NB4 (cell line): ENCODE data around the gene DHFR2.
"Not testable (repeated sequence)": the region's sequence is repeated elsewhere in the genome, so short reads cannot be mapped to it uniquely, and the experiment has no call there.

Experiments
- DNase-seq: peaks from one replicate; pipeline ENCODE4 v3.0.0; 2010; ENCODE audit warnings: low read depth
- H3K4me3 ChIP-seq: one replicate; pipeline ENCODE4 v1.5.1; 2011; ENCODE audit warnings: mild to moderate bottlenecking, low read depth, low read length, moderate library complexity
- MAX ChIP-seq: IDR thresholded peaks from 2 replicates; pipeline ENCODE4 v1.6.1; 2011; ENCODE audit warnings: low read depth, low read length
- MYC ChIP-seq: IDR thresholded peaks from 2 replicates; pipeline ENCODE4 v1.6.1; 2011; ENCODE audit warnings: low read depth, low read length
- POLR2A ChIP-seq: IDR thresholded peaks from 2 replicates; pipeline ENCODE4 v1.6.1; 2011; ENCODE audit warnings: mild to moderate bottlenecking; ENCODE audit not compliant: insufficient read length; ENCODE audit errors: extremely low read depth
- TF ChIP-seq, protein P1 (sequence below): IDR thresholded peaks from one replicate; pipeline ENCODE4 v1.5.1; 2012; ENCODE audit warnings: low read depth, low read length

Gene DHFR2

DNA sequence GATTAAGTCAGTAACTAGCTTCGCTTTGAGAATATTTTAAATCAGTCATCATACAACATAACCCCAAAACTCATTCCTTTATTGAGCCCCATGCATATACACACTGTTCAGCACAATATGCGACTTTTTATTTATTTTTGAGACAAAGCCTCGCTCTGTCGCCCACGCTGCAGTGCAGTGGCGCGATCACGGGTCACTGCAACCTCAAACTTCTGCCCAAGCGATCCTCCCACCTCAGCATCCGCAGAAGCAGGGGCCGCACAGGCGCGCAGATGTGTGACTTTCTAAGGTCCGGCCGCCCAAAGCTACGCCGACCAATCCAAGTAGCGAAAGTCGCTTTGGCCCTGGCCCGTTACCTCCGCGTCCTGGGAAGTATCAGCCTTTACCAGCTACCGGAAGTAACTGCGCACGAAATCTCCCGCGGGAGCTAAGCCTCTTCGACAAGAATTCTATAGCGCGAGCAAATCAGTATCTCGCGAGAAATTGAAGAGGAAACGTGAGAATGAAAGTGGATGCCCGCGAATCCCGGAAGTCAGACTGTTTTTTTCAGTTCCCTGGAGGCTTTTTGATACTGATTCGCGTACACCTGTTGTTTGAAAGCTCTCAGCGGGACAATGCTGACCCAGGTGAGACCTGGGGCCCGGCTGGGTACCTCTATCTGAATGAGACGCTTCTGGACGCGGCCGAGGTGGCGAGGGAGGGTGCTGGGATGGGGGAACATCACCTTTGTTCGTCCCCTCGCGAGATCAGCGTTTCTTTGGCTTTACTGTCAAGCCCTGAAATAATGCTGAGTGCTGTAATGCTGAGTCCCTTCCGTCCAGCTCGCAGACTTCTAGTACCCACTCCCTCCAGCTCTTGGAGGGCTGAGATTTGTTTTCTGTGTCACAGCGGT is at the start of gene DHFR2, which contains the start of gene NSUN3:
TSS of gene DHFR2 (minus strand) at position 404 of the 892 bp plus-strand sequence. CDS start 1,405 bp downstream, outside the sequence.
TSS of gene NSUN3 (plus strand) at position 549 of the 892 bp plus-strand sequence. CDS start at position 615, 66 bp downstream.
- TF ChIP-seq MYC = no peak; the same call in 1 of the 2 replicates
- TF ChIP-seq MAX = peak; percentile 54
- TF ChIP-seq, protein P1, sequence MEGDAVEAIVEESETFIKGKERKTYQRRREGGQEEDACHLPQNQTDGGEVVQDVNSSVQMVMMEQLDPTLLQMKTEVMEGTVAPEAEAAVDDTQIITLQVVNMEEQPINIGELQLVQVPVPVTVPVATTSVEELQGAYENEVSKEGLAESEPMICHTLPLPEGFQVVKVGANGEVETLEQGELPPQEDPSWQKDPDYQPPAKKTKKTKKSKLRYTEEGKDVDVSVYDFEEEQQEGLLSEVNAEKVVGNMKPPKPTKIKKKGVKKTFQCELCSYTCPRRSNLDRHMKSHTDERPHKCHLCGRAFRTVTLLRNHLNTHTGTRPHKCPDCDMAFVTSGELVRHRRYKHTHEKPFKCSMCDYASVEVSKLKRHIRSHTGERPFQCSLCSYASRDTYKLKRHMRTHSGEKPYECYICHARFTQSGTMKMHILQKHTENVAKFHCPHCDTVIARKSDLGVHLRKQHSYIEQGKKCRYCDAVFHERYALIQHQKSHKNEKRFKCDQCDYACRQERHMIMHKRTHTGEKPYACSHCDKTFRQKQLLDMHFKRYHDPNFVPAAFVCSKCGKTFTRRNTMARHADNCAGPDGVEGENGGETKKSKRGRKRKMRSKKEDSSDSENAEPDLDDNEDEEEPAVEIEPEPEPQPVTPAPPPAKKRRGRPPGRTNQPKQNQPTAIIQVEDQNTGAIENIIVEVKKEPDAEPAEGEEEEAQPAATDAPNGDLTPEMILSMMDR = no peak
- peak; percentile 69 for TF ChIP-seq POLR2A
- H3K4me3 ChIP-seq = peak within 1 kb of the TSS; percentile 86
- peak; percentile 98 for DNase-seq

- no peak overlapping the region for H3K4me3 ChIP-seq
- no peak for TF ChIP-seq POLR2A
- TF ChIP-seq MYC = no peak
- TF ChIP-seq, protein P1 = no peak
- TF ChIP-seq MAX = no peak
- no peak for DNase-seq
Measured at GRCh38 chr3:94110854-94111253, 48.1 kb upstream of the DHFR2 start.

DNA sequence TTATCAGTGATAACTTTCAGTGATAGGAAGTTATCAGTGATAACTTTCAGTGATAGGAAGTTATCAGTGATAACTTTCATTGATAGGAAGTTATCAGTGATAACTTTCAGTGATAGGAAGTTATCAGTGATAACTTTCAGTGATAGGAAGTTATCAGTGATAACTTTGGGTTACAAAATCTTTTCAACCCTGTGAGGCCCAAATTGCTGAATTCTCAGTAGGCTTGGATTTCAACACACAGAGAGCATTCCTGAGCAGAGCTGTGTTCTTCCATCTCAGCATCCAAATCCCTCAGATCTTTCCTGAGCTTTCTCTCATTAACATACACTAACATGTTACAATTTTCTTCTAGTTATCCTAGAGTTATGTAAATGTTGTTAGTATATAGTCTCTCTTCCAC is 47.5 kb upstream of the DHFR2 start:
- H3K4me3 ChIP-seq, DNase-seq: not testable (repeated sequence)

GRCh38 chr3:94106268-94106667 is 43.6 kb upstream of the DHFR2 start:
- no peak for DNase-seq
- no peak overlapping the region for H3K4me3 ChIP-seq
- TF ChIP-seq, protein P1 = no peak
- no peak for TF ChIP-seq MAX
- TF ChIP-seq MYC = no peak
- no peak for TF ChIP-seq POLR2A

DNA sequence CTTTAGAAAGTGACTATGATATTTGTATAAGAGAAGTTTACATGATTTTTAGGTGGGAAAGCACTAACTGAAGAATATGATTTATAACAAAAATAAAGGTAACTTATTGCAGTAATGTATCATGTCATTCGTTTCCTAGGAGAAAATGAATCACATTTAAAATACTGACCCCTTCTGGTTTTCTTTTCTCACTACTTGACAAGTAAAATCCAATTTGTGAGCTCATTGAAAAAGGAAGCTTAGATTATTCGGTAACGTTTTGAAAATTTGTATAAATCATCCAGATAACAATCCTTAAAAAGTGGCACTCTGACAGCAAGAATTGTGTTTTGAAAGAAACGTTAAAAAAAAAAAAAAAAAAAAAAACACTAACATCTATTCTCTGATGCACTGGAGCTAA is 39.1 kb upstream of the DHFR2 start:
- peak; percentile 12 for DNase-seq
- H3K4me3 ChIP-seq = no peak overlapping the region

DNA sequence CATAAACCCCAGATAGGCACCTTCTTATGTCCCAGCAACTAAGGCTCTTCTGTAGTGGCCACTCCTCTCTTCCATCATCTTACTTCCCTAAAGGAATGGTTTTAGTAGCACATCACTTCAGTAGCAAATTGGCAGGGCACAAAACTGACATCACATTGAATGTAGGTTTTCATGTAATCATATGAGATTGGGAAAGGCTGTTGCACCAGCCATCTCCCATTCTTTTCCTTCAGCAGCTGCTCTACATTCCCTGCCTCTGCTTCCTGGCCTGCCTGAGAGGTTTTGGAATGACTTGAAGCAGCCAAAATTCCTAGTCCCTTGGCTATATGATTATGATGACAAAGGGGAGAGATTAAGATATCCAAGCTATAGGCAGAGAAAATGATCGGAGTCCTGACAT is 36.6 kb upstream of the DHFR2 start:
- DNase-seq = no peak
- H3K4me3 ChIP-seq = no peak overlapping the region
- no peak for TF ChIP-seq MYC

More for the DNA sequence above, 39.1 kb upstream of the DHFR2 start:
- no peak for TF ChIP-seq MYC
- TF ChIP-seq POLR2A = no peak
- TF ChIP-seq, protein P1 = no peak
- TF ChIP-seq MAX = no peak

- TF ChIP-seq, protein P1 = no peak
- TF ChIP-seq MYC (no peak), POLR2A (no peak), MAX (no peak)
- peak; percentile 80 for DNase-seq
- H3K4me3 ChIP-seq = no peak overlapping the region
Measured at GRCh38 chr3:94098452-94098851, 35.7 kb upstream of the DHFR2 start.
